Hematopoietic multipotent progenitor cell treated with erythropoietin and hydrocortisone succinate and interleukin-3 and kit ligand, for 8 days (in vitro differentiated cells): ENCODE results near the gene FCHSD2.
"Not testable (repeated sequence)": the region's sequence is repeated elsewhere in the genome, so short reads cannot be mapped to it uniquely, and the experiment has no call there.

ENCODE experiments used
- DNase-seq: peaks from one replicate; pipeline ENCODE4 v3.0.0-alpha.2; 2015

FCHSD2 gene

DNA sequence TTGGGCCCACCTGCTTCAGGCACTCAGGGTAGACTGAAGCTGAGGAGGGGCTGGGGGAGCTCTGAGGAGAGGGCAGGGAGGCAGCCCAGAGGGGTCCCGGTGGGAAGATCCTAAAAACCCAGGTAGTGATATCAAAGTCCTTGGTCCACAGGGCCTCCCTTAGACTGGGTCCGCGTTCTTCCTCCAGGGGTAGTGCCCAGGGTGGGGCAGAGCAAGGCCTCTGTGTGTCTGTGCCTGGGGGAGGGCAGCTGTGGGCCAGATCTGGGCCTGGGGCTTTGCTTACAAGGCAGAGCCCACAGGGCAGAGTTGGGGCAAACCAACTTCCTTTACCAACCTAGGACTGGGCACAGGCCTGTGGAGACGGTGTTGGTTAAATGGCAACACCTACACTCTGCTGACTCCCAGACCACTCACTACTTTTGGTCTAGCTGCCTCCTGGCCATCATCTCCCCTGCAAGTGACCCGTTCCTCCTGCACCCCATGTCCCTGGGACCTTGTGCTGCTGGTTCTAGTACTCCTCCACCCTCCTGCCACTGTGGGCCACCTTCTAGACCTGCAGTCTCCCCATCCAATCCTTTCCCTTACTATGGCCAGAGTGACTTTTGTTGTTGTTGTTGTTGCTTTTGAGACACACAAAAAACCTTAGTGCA is 312.1 kb downstream of the FCHSD2 start:
- no peak for DNase-seq

DNA sequence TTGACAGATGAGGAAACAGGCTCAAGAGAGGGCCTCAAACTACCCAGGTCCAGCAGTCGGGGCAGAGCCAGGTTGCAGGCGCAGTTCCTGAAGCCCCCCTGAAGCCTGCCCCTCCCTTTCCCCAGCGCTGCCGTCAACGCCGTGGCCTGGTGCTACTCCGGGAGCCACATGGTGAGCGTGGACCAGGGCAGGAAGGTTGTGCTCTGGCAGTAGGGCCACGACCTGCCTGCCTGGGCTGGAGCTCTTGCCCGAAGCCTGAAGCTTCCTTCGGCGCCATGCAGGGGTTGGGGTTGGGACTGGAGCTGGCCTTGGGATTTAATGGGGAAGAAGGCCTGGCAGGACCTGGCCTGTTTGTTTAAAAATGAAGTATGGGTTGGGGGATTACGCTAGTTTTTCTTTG is 312.9 kb downstream of the FCHSD2 start:
- DNase-seq, result no peak

DNA sequence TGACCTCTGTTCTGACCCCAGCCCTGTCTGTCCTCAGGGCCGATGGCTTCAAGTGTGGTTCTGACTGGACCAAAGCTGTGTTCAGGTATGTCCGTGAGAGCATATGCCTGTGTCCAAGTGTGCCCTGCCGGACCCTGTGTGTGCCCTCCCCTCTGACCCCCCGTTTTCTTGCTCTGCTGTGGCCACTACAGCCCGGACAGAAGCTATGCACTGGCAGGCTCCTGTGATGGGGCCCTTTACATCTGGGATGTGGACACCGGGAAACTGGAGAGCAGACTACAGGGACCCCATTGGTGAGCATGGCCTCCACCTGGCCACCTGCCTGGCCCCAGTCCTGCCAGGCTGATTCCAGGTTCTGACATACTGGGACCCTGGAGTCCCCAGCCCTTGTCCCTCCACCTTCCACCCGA is 313.4 kb downstream of the FCHSD2 start:
- no peak for DNase-seq

DNA sequence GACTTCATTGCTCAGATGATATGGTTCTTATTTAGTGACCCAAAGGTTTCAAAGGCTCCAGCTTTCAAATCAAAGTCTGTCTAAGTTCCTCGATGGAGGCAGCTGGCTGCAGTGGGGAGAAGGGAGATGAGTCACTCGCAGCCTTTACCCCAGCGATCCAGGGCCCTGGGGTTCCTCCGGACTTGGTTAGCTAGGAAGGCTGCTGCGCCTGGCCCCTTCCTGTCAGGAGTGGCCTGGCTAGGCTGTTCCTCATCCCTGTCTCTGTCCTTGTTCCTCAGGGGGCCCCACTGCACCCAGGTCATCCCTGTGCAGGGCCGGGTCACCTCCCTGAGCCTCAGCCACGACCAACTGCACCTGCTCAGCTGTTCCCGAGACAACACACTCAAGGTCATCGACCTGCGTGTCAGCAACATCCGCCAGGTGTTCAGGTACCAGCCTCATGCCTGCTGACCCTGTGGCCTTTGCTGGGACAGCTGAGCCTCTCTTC is 314.0 kb downstream of the FCHSD2 start:
- no peak for DNase-seq

DNA sequence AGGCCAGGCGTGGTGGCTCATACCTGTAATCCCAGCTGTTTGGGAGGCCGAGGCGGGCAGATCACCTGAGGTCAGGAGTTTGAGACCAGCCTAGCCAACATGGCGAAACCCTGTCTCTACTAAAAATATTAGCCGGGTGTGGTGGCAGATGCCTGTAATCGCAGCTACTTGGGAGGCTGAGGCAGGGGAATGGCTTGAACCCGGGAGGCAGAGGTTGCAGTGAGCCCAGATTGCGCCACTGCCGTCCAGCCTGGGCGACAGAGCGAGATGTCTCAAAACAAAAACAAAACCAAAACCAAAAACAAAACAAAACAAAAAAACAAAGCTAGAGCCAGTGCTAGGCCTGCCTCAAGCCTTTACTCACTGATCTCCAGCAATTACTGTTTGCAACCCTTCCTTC is 314.5 kb downstream of the FCHSD2 start:
- DNase-seq, result not testable (repeated sequence)

DNA sequence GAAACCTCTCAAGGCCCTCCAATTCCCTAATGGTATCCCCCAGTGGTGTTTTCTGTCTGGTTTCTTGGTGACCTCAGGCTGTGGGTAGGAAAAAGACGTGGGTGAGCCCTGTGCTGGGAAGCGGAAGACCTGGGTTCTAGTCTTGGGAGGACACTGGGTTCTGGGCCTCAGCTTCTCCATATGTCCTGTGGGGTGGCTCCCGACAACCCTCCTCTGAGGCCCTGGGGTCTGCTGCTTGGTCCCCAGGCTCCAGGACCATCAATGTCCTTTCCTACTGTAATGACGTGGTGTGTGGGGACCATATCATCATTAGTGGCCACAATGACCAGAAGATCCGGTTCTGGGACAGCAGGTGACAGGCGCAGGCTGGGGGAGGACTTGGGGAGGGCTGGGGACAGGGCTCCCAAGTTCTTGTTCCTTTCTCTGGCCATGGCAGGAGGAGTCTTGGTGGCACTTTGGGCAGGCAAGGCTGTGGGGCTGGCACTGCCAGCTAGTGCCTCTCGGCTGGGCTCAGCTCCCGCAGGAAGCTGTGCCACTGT is 315.1 kb downstream of the FCHSD2 start:
- no peak for DNase-seq

DNA sequence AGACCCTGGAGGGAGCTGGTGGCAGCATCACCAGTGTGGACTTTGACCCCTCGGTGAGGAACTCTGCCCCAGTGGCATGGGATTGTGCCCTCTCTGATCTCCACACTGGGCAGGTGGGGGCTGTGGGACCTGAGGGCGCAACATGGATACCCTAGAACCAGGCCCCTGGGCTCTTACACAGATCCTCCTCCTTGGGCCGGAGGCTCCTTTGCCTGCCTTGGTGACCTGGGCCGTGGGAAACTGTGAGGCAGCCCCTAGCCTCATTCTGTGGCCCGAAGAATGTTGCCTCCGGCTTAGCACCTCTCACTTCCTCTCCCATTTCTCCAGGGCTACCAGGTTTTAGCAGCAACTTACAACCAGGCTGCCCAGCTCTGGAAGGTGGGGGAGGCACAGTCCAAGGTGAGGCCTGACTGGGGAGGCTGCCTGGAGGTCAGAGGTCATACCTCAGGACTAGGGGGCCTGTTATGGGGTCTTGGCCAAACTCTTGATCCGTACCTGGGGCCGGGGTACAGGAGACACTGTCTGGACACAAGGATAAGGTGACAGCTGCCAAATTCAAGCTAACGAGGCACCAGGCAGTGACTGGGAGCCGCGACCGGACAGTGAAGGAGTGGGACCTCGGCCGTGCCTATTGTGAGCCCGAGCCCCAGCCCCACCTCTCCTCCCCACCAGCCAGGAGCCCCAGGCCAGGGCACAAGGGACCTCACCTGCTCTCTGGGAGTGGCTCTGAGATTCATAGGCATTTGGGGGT is 315.8 kb downstream of the FCHSD2 start:
- DNase-seq, result no peak

DNA sequence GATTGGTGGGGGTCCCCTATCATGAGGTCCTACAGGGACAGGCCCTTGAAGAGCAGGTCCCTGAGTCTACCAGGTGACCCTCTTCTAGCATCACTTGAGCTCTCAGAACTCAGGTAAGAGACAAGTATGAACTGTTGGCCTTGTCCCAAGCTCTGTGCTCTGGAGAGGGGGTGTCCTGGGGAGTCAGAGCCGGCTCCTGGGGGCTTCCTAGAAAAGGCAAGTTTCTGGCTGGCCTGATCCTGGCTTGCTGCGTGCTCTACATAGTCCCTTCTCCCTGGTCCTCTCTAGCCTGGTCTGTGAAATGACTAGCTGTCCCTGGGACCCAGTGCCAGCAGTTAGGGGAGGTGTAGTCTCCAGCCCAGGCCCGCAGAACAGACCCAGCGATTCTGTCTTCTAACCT is 316.5 kb downstream of the FCHSD2 start:
- no peak for DNase-seq

DNA sequence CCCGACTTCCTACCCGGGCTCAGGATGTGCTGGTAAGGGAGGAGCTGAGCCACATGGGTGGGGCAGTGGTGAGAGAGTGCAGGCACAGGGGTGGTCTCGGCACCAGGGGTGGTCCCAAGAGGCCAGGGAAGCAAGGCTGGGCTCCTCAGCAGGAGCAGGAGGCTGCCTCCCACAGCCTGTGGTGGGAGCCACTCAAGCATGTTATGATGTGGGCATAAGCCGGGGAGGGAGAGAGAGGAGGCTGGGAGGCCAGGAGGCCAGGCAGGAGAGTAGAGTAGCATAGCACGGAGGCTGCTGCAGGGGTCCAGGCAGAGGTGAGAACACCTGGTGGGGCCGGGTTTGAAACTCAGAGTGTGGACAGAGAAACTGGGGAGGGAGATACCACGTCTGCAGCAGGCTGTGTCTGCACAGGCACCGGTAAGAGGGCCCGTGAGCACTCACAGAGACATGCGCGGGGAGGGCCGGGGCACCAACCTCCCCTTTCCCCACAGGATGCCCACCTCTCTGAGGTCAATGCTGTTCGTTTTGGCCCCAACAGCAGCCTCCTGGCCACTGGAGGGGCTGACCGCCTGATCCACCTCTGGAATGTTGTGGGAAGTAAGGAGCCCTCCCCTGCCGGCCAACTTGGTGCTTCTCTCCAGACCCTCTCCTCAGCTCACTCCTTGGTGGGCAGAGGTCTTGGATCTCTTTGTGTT is 317.2 kb downstream of the FCHSD2 start:
- DNase-seq, result no peak

DNA sequence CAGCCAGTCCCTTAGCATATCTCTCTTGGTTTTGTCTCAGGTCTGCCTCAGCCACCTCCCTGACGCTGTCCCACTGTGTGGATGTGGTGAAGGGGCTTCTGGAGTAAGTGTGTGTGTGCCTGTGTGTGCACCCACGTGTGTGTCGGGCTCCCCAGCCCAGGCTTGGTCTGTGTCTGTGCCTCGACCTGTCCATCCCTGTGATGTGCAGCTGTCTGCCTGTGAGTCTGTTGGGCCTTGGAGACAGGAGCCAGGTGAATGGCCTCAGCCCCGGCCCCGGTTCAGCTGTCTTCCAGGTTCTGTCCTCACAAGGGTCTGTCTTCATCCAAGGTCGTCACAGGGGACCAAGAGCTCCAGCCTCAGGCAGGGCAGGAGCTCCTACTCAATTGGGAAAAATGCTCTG is 318.1 kb downstream of the FCHSD2 start:
- DNase-seq, result no peak

DNA sequence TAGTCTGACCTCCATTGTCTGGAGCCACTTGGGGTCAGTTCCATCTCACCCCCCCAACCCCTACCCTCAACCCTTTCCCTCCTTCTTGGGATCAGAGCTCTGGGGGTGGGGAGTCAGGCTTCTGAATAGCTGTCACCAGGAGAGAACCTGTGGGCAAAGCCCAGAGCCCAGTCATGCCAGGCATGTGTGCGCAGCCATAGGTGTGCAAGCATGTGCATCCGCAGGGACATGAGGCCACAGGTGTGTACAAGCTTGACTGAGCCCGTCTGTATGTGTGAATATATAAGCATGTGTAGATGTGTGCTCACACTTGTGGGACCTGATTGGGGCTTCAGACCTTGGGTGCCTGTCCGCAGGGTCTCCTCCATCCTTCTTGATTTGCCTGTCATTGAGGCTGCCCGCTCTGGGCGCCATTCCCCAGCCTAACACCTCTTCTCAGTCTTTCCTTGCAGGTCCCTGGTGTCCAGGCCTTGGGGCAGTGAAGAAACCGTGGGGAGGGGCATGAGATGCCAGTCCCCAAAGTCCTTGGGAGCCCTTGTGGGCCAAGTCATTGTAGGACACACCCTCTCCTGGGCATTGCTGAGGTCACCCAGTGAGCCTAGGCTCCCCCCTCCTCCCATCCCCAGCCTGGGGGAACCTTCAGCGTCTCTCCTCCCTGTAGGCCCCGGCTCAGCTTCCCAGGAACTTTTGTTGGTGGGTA is 318.9 kb downstream of the FCHSD2 start:
- DNase-seq, result no peak

DNA sequence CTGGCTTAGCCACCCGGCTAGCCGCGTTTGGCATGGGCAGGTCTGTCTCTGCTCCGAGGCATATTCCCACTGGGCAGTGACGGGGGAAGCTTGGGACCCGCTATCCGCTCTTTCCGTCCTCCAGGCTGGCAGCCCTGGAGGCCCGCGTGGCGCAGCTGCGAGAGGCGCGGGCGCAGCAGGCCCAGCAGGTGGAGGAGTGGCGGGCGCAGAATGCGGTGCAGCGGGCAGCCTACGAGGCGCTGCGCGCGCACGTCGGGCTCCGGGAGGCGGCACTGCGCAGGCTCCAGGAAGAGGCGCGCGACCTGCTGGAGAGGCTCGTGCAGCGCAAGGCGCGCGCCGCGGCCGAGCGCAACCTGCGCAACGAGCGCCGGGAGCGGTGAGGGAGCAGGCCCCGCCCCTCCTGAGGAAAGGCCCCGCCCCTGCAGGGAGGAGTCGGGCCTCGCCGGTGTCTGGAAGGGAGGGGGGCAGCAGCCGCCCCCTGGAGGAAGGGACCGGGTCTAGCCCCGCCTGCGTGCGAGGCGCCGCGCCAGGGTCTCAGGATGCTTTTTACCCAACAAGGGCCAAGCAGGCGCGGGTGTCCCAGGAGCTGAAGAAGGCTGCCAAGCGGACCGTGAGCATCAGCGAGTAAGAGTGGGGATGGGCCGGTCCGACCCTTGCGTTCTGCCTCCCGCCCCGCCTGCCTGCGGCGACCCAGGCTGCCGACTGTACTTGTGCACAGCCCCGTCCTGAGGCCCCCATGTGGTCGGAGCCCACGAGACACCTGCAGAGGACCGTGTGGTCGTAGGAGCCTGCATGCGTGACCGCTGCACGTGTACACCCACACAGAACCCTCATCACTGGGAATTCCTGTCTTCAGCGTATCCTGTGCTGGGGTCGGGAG is 320.0 kb downstream of the FCHSD2 start:
- DNase-seq, result peak; percentile 66

DNA sequence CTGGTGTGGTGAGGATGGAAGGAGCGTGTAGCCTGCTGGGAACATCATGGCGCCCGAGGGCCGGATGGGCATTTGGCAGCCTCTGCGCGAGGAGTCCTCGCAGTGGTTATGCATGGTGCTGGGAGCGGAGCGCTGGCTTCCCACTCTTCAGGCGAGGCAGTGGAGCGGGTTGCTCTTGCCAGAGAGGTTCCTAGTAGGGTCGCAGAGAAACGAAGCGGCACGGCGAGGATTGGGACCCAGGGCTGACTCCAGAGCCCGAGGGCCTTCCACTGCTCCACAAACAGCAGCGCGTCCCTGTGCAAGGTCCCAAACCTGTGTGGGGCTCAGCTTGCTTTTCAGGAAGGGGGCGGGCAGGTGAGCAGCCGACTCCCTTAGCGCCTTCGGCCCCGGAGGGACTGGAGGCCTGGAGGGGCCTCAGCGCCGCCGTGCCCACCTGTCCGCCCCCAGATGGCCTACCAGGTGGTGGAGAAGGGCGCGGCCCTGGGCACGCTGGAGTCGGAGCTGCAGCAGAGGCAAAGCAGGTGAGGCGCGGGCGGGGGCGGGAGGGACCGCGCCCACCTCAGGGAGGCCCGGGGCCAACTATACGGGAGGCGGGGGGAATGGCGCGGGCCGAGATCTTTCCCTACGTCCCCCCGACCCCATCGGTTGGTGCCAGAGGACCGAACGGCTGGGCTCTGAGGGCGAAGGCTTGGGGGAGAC is 320.7 kb downstream of the FCHSD2 start:
- no peak for DNase-seq

DNA sequence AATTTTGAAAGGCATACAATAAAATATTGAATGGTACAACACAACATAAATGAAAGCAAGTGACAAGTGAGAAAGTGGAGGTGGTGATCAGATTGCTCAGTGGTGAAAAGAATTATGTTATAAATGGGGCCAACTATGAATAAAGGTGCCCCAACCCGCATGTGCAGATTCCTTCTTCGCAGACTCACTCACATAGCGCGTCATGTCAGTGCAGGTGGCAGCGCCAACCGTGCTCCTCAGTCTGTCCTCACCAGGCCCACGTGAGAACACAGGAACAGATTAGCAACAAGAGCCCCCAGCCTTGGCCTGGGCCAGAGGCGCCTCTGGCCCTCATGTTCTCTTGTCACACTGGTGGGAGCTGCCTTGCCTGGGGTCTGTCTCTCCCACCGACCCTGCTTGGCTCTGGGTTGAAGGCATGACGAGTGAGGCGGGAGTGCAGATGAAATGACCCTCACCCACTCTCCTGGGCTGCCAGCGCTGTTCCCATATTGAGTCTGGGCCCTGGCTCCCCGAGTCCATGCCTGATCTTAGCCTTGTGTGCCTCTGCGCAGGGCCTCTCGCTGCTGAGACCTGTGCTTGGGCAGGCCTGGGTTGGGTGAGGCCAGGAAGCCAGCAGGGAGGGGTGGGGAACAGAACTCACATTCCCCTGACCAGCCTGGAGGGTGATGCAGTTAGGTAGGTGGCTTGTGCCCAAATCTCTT is 321.5 kb downstream of the FCHSD2 start:
- DNase-seq, result no peak

DNA sequence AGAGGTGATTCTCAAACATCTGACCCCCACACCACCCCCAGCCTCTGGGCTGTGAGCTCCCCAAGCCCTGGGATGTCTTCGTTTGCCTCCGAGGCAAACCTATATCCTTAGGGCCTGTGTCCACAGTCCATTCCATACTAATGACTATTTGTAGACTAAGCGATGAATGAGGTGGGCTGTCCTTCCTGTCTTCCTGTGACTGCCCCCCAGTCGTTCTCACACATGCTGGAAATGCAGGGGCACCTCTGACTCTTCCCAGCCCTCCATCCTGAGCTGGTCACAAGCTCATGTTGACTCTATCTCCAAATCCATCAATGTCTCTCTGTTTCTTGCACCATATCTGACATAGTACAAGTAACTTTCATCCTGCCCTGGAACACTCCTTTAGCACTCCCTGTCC is 323.1 kb downstream of the FCHSD2 start:
- no peak for DNase-seq

DNA sequence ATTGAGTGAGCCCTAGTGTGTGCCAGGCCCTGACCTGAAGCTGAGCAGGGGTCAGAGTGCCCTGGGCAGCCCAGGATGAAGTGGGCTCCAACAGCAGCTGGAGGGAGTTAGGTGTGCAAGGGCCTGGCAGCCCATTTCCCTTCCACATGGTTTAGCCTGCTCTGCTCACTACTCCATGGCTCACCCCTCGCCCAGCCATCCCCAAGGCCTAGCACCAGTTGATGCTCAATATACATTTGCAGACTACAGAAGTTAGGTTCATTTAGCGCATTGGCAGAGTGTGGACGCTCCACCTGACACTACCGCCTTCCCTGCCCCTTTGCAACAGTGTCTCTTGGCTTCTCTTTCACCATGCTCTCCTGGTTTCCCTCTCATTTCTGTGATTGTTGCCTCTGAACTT is 324.2 kb downstream of the FCHSD2 start:
- no peak for DNase-seq

DNA sequence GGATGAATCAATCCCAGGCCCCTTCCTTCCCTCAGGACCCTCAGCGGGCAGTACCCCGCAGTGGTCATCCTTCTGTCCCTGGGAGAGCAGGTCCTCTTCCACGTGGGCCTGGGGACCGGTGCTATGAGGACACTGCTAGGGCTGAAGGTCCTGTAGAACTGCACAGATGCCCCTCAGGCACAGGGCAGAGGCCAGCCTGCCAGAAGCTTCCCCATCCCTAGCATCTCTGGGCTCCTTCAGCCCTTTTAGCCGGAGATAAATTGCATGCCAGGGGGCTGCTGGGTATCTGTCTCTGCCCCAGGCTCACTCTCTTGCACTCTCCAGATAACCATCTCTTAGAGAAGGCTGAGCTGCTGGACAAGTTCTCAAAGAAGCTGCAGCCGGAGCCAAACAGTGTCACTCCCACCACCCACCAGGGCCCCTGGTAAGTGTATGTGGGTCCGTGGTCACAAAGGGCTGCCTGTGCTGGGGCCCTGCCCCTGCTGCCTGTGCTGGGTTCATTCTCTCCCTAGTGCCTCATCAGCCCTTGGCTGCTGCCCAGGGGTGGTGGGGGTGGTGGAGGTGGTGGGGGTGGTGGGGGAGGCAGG is 325.6 kb downstream of the FCHSD2 start:
- DNase-seq, result peak; percentile 18

DNA sequence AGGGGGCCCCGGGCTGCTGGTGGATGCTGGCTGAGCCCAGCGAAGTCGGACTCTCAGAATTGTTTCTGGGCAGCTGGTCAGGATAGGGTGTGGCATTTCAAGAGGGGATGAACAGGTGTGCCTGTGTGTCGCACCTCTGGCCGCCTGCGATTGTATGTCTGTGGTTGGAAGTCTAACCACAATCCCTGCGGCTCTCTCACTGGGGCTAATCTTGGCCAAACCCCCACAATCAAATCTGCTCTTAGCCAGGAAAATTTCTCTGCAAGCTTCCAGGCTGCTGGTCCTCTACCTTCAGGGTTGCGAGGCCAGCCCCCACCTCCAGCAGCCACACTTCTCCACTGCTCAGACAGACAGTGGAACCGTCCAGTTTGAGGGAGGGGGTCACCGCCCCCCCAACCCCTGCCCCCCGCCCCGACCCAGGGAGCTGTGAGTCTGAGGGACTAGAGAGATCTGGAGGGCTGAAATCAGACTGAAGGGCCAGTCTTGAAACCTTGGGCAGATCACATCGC is 327.0 kb downstream of the FCHSD2 start:
- peak; percentile 67 for DNase-seq

DNA sequence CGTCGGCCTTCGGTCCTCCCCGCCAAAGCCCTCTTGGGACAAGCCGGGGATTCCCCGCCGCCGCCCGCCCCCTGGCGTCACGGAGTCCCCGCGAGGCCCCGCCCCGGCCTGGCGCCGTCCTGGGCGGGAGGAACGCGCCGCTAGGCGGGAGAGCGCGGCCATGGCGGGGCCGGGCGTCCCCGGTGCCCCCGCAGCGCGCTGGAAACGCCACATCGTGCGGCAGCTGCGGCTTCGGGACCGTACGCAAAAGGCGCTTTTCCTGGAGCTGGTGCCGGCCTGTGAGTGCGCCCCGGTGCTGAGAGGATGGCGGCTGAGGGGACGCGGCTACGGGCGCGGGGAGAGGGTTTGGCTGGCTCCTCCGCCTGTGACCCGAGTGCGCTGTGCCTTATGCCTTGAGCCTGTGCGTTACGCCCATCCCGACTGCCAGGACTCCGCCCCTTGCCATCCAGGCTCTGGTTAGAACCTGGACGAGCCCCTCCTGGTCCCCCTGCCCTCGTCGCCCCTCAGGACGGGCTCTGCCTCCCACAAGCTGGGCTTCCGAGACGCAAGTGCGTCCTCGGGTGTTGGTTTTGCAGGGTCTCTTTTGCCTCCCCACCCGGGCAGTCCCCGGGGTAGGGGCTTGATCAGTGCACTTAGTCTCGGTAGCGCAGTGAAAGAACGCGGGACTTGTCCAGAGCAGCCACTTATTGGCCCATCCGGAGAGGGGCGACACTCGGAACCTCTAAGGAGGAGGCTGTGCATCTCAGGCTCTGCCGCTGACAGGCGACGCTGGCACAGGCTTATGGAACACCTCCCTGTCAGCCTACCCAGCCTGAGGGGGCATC is 327.6 kb downstream of the FCHSD2 start, which contains the start of gene ATG16L2:
Gene ATG16L2, plus strand, starts transcription at position 126 of the 824 bp plus-strand sequence. Its CDS starts 35 bp downstream, at position 161.
- peak; percentile 82 for DNase-seq
